Neuronal stem cell (in vitro differentiated cells): Measurements from ENCODE around the gene VWCE.
"Not testable (repeated sequence)": the region's sequence is repeated elsewhere in the genome, so short reads cannot be mapped to it uniquely, and the experiment has no call there.

ENCODE experiments used
- DNase-seq: peaks from one replicate; pipeline ENCODE4 v3.0.0-alpha.2; 2013; ENCODE audit warnings: low spot score
- H2AFZ ChIP-seq: one replicate; pipeline ENCODE4 v1.6.1; 2013; ENCODE audit warnings: mild to moderate bottlenecking, low read length, inconsistent platforms
- H2AK5ac ChIP-seq: 2 replicates; pipeline ENCODE4 v1.6.1; 2013; ENCODE audit warnings: low read depth, mild to moderate bottlenecking, inconsistent platforms, low read length, moderate library complexity, mixed read lengths
- H2BK120ac ChIP-seq: 2 replicates; pipeline ENCODE4 v1.6.1; 2013; ENCODE audit warnings: low read depth, mild to moderate bottlenecking, inconsistent platforms, low read length, moderate library complexity, mixed read lengths
- H2BK12ac ChIP-seq: one replicate; pipeline ENCODE4 v1.6.1; 2013; ENCODE audit warnings: low read length, inconsistent platforms
- H2BK15ac ChIP-seq: 2 replicates; pipeline ENCODE4 v1.6.1; 2013; ENCODE audit warnings: mild to moderate bottlenecking, low read length, inconsistent platforms, mixed read lengths
- H2BK5ac ChIP-seq: one replicate; pipeline ENCODE4 v1.6.1; 2013; ENCODE audit warnings: inconsistent platforms, mild to moderate bottlenecking, low read length, moderate library complexity
- H3K14ac ChIP-seq: one replicate; pipeline ENCODE4 v1.6.1; 2013; ENCODE audit warnings: low read length, inconsistent platforms
- H3K18ac ChIP-seq: 2 replicates; pipeline ENCODE4 v1.6.1; 2013; ENCODE audit warnings: low read length, inconsistent platforms
- H3K23ac ChIP-seq: 2 replicates; pipeline ENCODE4 v1.6.1; 2013; ENCODE audit warnings: low read depth, mild to moderate bottlenecking, mixed read lengths, low read length, inconsistent platforms; ENCODE audit not compliant: poor library complexity
- H3K27ac ChIP-seq: replicated peaks from 3 replicates; pipeline ENCODE4 v1.5.1; 2013; ENCODE audit warnings: low read length, inconsistent platforms
- H3K27me3 ChIP-seq, 3 experiments: 2 replicates each; pipeline ENCODE4 v1.6.1; 2013; ENCODE audit warnings: low read length in 3 of 3, mild to moderate bottlenecking in 2 of 3, inconsistent platforms in 1 of 3, low read depth in 1 of 3, mixed read lengths in 1 of 3, moderate library complexity in 1 of 3; ENCODE audit not compliant: control insufficient read depth in 3 of 3, insufficient read depth in 3 of 3
- H3K36me3 ChIP-seq, 2 donors: replicated peaks in 1 of 2; 2 replicates each; pipeline ENCODE4 v1.6.1; 2013; ENCODE audit warnings: low read length in 2 of 2; ENCODE audit not compliant: control insufficient read depth in 2 of 2, insufficient read depth in 2 of 2
- H3K4ac ChIP-seq: 2 replicates; pipeline ENCODE4 v1.6.1; 2013; ENCODE audit warnings: inconsistent platforms, mild to moderate bottlenecking, low read length, moderate library complexity
- H3K4me1 ChIP-seq, 2 donors: 1 replicate in 1 of 2; 2 replicates in 1 of 2; pipeline ENCODE4 v1.6.1; 2013; ENCODE audit warnings: low read length in 2 of 2, low read depth in 1 of 2; ENCODE audit not compliant: control insufficient read depth in 2 of 2, insufficient read depth in 1 of 2
- H3K4me2 ChIP-seq: one replicate; pipeline ENCODE4 v1.6.1; 2013; ENCODE audit warnings: mild to moderate bottlenecking, low read length, inconsistent platforms; ENCODE audit not compliant: insufficient read depth, poor library complexity, severe bottlenecking
- H3K4me3 ChIP-seq, 2 donors: 2 replicates each; pipeline ENCODE4 v1.5.1; 2013; ENCODE audit warnings: low read length in 2 of 2, mild to moderate bottlenecking in 2 of 2, inconsistent platforms in 1 of 2, moderate library complexity in 1 of 2
- H3K79me1 ChIP-seq: one replicate; pipeline ENCODE4 v1.6.1; 2013; ENCODE audit warnings: low read depth, mild to moderate bottlenecking, inconsistent platforms, low read length, moderate library complexity
- H3K9ac ChIP-seq: one replicate; pipeline ENCODE4 v1.6.1; 2013; ENCODE audit warnings: mild to moderate bottlenecking, low read depth, low read length, inconsistent platforms; ENCODE audit not compliant: poor library complexity
- H3K9me3 ChIP-seq, 2 donors: replicated peaks in 1 of 2; 2 replicates each; pipeline versions ENCODE3 to v1.6.1; 2013; ENCODE audit warnings: low read length in 2 of 2, mild to moderate bottlenecking in 2 of 2, inconsistent platforms in 1 of 2, low read depth in 1 of 2, mixed read lengths in 1 of 2, moderate library complexity in 1 of 2; ENCODE audit not compliant: control insufficient read depth in 2 of 2, insufficient read depth in 1 of 2
- H4K8ac ChIP-seq: one replicate; pipeline ENCODE4 v1.6.1; 2013; ENCODE audit warnings: low read depth, mild to moderate bottlenecking, inconsistent platforms, low read length, moderate library complexity
- H4K91ac ChIP-seq: one replicate; pipeline ENCODE4 v1.6.1; 2013; ENCODE audit warnings: low read length, low read depth, mild to moderate bottlenecking, inconsistent platforms; ENCODE audit not compliant: poor library complexity
- WGBS, 2 donors: extraction: QIAGEN DNeasy Blood & Tissue Kit; methylation state at CpG; one replicate each; pipeline ENCODE4 v1.1.7; 2013; ENCODE audit warnings: missing lambda C conversion rate in 2 of 2, mixed read lengths in 1 of 2; ENCODE audit not compliant: insufficient read length in 2 of 2, insufficient replicate concordance in 1 of 2; ENCODE audit errors: extremely low coverage in 2 of 2; 5-methylcytosine and 5-hydroxymethylcytosine counted together

VWCE gene

GRCh38 chr11:61211327-61211952, 83.7 kb downstream of the VWCE start:
- not testable (repeated sequence) for H3K14ac ChIP-seq

GRCh38 chr11:61210629-61211028, 84.5 kb downstream of the VWCE start:
- not testable (repeated sequence) for H3K4ac ChIP-seq, H3K27ac ChIP-seq, H3K4me1 ChIP-seq, H3K27me3 ChIP-seq, H2BK5ac ChIP-seq, H2AK5ac ChIP-seq, H3K4me3 ChIP-seq, DNase-seq, H3K18ac ChIP-seq, H2BK120ac ChIP-seq, H2BK15ac ChIP-seq, H3K23ac ChIP-seq, H2AFZ ChIP-seq, H3K36me3 ChIP-seq, H2BK12ac ChIP-seq, H4K8ac ChIP-seq, H4K91ac ChIP-seq, H3K4me2 ChIP-seq, H3K9me3 ChIP-seq, H3K14ac ChIP-seq, H3K9ac ChIP-seq, H3K79me1 ChIP-seq
- no CpG with 5 or more reads among the region's 6 CpGs for WGBS, 2 donors

More at GRCh38 chr11:61211327-61211952, 83.7 kb downstream of the VWCE start:
- no CpG with 5 or more reads among the region's 10 CpGs for WGBS, 2 donors
- not testable (repeated sequence) for H3K36me3 ChIP-seq, H3K27ac ChIP-seq, H3K9ac ChIP-seq, H2AK5ac ChIP-seq, H4K8ac ChIP-seq, H2BK120ac ChIP-seq, H2AFZ ChIP-seq, H3K4me1 ChIP-seq, H3K79me1 ChIP-seq, H2BK12ac ChIP-seq, H3K4ac ChIP-seq, H2BK5ac ChIP-seq, DNase-seq, H3K18ac ChIP-seq, H3K4me2 ChIP-seq, H2BK15ac ChIP-seq, H4K91ac ChIP-seq, H3K23ac ChIP-seq, H3K4me3 ChIP-seq, H3K27me3 ChIP-seq, H3K9me3 ChIP-seq
